HG03469 (cell line): ENCODE results near the gene YJU2.
"Not testable (repeated sequence)": the region's sequence is repeated elsewhere in the genome, so short reads cannot be mapped to it uniquely, and the experiment has no call there.

Source experiments
- ATAC-seq: cut with Tn5 transposase; IDR thresholded peaks from one replicate; pipeline ENCODE4 v1.9.1; 2021; ENCODE audit warnings: mild to moderate bottlenecking, moderate library complexity, moderate number of reproducible peaks; ENCODE audit not compliant: unreplicated experiment

YJU2 gene

DNA sequence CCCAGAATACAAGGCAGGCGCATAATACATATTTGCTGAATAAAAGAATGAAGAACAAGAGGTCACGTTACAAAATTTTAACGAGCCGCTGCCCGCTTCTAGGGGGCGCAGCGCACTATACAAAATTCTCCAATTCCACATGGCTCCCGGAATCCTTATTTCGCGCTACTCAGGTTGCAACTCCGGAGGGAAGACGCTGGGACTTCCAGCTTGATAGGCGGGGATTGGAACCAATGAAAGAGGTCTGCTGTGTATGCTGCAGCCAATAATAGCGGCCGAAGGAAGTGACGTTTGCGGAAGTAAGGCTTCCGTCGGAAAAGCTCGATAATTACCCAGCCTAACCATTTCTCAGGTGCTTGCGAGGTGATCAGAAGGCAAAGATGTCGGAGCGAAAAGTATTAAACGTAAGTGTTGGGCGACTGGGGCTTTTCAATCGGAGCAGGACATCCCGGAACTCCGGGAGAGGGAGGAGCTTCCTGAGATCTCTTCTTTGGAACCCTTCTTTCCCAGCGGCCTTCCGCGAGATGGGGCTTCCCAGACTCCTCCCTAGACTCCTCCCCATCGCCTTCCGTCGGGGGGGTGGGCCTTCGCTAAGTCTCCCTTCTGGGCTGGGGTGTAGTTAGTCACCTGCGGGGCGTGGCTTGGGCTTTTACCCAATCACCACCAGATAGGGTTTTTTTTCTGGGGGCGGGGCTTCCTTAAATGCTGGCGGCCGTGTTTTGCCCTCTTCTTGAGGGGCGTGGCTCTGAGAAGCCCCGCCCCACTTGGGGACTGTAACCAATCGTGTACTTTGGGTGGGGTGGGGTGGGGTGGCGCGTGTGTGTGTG lies at the start of gene YJU2:
Gene YJU2 (plus strand): TSS at position 314 of the 827 bp plus-strand sequence. CDS start 67 bp downstream, at position 381.
- ATAC-seq = peak; percentile 47

- ATAC-seq = no peak
Measured at GRCh38 chr19:4197228-4197624, 49.7 kb upstream of the YJU2 start.

GRCh38 chr19:4197625-4198466 lies 49.0 kb upstream of the YJU2 start:
- ATAC-seq = no peak

GRCh38 chr19:4198467-4199126 lies 48.3 kb upstream of the YJU2 start:
- no peak for ATAC-seq

DNA sequence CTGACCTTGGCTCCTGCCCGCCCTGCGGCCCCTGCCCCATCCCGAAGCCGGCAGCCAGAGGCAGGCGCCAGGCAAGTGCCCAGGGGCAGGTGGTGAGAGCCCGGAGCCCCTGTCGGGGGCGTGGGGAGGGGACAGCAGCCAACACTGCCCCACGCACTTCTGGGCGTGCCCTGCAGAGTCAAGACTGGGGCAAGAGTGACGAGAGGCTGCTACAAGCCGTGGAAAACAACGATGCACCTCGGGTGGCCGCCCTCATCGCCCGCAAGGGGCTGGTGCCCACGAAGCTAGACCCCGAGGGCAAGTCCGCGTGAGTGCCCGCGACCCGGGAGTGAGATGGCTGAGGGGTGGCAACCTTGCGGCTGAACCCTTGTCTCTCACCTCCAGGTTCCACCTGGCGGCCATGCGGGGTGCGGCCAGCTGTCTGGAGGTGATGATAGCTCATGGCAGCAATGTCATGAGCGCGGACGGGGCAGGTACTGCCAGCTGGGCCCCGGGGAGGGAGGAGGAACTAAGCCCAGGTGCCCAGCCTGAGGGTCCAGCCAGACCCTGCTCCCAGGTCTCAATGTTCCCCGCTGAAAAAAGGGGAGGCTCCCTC lies 47.1 kb upstream of the YJU2 start:
- ATAC-seq = no peak

- no peak for ATAC-seq
Measured at GRCh38 chr19:4200940-4201542, 45.8 kb upstream of the YJU2 start.

- ATAC-seq = no peak
Measured at GRCh38 chr19:4201798-4202197, 45.1 kb upstream of the YJU2 start.

DNA sequence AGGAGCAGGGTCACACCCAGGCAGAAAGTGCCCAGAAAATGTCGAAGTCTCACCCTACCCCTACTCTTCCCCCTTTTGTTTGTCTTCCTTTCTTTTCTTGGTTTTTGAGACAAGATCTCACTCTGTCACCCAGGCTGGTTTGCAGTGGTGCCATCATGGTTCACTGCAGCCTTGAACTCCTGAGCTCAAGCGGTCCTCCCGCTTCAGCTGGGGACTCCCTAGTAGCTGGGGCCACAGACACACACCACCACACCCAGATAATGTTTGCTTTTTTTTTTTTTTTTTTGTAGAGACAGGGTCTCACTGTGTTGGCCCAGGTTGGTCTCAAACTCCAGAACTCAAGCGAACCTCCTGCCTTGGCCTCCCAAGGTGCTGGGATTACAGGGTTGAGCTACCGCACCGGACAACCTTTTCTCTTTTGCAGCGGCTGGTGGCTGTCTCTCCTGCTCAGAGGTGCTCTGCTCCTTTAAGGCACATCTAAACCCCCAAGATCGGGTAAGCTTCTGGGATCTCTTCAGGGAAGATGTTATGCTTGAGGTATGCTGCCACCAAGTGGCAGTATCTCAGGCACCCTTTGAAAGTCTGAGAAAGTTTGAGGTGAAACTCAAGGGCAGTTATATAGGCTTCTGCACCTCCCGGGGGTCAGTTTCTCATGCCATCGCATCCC lies 39.9 kb upstream of the YJU2 start:
- ATAC-seq = no peak

DNA sequence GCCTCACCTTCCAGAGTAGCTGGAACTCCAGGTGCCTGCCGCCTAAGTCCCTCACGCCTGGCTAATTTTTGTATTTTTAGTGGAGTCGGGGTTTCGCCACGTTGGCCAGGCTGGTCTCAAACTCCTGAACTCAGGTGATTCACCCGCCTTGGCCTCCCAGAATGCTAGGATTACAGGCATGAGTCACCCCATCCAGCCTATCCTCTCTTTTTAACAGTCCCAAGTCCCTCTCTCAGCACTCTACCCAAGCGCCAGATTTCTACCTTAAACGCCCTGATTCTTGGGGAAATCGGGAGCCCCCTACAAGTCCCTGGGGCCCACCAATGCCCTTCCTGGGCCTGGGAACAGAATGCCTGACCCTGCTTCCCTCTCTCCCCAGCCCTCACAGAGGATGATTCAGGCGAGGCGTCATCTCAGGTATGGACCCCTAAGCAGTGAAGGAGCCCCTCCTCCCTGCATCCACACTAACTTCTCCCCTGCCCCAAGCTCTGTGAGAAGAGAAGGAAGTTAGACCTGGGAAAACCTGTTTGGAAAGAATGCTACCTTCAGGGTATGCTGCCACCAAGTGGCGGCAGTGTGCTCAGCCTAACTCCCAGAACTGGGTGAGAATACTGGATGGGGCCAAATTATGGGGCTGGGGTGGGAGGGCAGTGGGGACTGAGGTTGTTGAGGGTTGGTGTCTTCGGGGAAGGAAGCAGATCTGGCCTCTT lies 38.3 kb upstream of the YJU2 start:
- no peak for ATAC-seq

GRCh38 chr19:4210166-4210731 lies 36.6 kb upstream of the YJU2 start:
- ATAC-seq = no peak

- ATAC-seq = no peak
Measured at GRCh38 chr19:4213116-4213515, 33.8 kb upstream of the YJU2 start.

DNA sequence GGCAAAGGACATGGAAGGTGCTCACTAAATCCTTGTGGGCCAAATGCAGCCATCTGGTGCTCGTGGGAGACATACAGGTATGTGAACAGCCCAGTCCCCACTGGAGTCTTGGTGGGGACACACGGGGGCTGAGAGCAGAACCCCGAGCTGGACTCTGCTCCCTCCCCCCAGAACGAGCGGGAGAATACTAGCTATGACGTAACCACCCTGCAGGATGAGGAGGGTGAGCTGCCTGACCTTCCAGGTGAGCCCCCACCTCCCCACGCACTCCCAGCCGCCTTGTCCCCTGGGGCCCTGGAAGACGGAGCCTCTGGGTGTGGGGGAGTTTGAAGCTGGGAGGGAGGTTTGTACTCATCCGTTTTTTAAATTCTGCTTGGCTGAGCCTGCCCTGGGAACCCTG lies 31.1 kb upstream of the YJU2 start:
- ATAC-seq = no peak

GRCh38 chr19:4216846-4217245 lies 30.0 kb upstream of the YJU2 start:
- no peak for ATAC-seq

DNA sequence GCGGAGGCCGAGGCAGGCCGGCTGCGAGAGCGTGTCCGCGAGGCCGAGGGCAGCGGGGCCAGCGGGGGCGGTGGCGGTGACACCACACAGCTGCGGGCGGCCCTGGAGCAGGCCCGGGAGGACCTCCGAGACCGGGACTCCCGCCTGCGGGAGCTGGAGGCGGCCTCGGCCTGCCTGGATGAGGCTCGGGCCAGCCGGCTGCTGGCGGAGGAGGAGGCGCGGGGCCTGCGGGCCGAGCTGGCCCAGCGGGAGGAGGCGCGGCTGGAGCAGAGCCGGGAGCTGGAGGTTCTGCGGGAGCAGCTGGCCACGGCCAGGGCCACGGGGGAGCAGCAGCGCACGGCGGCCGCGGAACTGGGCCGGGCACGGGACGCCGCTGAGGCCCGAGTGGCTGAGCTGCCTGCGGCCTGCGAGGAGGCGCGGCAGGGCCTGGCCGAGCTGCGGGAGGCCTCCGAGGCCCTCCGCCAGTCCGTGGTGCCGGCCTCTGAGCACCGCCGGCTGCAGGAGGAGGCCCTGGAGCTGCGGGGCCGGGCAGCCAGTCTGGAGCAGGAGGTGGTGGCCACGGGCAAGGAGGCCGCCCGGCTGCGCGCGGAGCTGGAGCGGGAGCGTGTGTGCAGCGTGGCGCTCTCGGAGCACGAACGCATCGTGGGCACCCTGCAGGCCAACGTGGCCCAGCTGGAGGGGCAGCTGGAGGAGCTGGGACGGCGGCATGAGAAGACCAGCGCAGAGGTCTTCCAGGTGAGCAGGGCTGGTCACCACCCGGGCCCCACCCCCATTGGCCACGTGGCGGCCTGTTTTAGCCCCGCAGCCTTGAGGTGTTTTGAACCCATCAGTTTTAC lies 29.2 kb upstream of the YJU2 start:
- no peak for ATAC-seq

GRCh38 chr19:4218523-4218922 lies 28.4 kb upstream of the YJU2 start:
- not testable (repeated sequence) for ATAC-seq

DNA sequence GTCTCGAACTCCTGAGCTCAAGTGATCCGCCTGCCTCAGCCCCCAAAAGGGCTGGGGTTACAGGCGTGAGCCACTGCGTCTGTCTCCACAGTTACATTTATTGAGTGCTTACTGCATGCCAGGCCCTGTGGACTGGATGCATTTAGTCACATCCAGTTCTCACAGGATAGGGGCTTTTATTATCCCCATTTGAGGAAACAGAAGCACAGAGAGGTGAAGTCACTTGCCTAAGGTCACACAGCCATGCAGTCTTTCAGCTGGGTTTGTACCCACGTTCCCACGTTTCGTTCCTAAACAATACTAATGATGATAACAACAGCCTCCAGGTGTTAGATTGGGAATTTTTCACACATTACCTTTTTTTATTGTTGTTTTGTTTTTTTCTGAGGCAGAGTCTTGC lies 26.7 kb upstream of the YJU2 start:
- ATAC-seq = no peak

- ATAC-seq = no peak
Measured at GRCh38 chr19:4224470-4224869, 22.4 kb upstream of the YJU2 start.

- no peak for ATAC-seq
Measured at GRCh38 chr19:4225885-4226284, 21.0 kb upstream of the YJU2 start.
